CD4-positive, alpha-beta T cell treated with Interleukin-6 at 100 ng/mL for 8 hours (primary cell): ENCODE data around the gene OR8B4.
"Not testable (repeated sequence)": the region's sequence is repeated elsewhere in the genome, so short reads cannot be mapped to it uniquely, and the experiment has no call there.

Experiments
- DNase-seq: peaks from one replicate; pipeline ENCODE4 v3.0.0-alpha.2; 2020; ENCODE audit warnings: mixed read lengths, low spot score

Gene OR8B4

GRCh38 chr11:124424384-124424921 lies at the start of gene OR8B4:
OR8B4 (minus strand) TSS chr11:124424871; CDS start chr11:124424871, 0 bp downstream.
- DNase-seq, result no peak

GRCh38 chr11:124474079-124474478 lies 49.4 kb upstream of the OR8B4 start:
- no peak for DNase-seq

GRCh38 chr11:124473476-124473875 lies 48.8 kb upstream of the OR8B4 start:
- DNase-seq, result no peak

GRCh38 chr11:124470561-124471227 lies 46.0 kb upstream of the OR8B4 start:
- no peak for DNase-seq

- no peak for DNase-seq
Measured at GRCh38 chr11:124467381-124467927, 42.8 kb upstream of the OR8B4 start.

GRCh38 chr11:124465368-124465767 lies 40.7 kb upstream of the OR8B4 start:
- DNase-seq, result no peak

- DNase-seq, result no peak
Measured at GRCh38 chr11:124463990-124464389, 39.3 kb upstream of the OR8B4 start.

GRCh38 chr11:124463324-124463723 lies 38.7 kb upstream of the OR8B4 start:
- no peak for DNase-seq

GRCh38 chr11:124460459-124460858 lies 35.8 kb upstream of the OR8B4 start:
- DNase-seq, result no peak

GRCh38 chr11:124459379-124459778 lies 34.7 kb upstream of the OR8B4 start:
- DNase-seq, result not testable (repeated sequence)

GRCh38 chr11:124454552-124454951 lies 29.9 kb upstream of the OR8B4 start:
- DNase-seq, result no peak

- no peak for DNase-seq
Measured at GRCh38 chr11:124446916-124447315, 22.2 kb upstream of the OR8B4 start.

GRCh38 chr11:124445646-124446150 lies 21.0 kb upstream of the OR8B4 start, which contains the start of gene OR8B8:
OR8B8 (minus strand) TSS chr11:124445696; CDS start chr11:124441085, 4,611 bp downstream.
- no peak for DNase-seq

- no peak for DNase-seq
Measured at GRCh38 chr11:124442847-124443246, 18.2 kb upstream of the OR8B4 start.

GRCh38 chr11:124442442-124442841 lies 17.8 kb upstream of the OR8B4 start:
- no peak for DNase-seq

GRCh38 chr11:124441519-124441918 lies 16.8 kb upstream of the OR8B4 start:
- no peak for DNase-seq

GRCh38 chr11:124441081-124441480 lies 16.4 kb upstream of the OR8B4 start:
- DNase-seq, result no peak

GRCh38 chr11:124440608-124441007 lies 15.9 kb upstream of the OR8B4 start:
- DNase-seq, result no peak

GRCh38 chr11:124434699-124435098 lies 10.0 kb upstream of the OR8B4 start:
- DNase-seq, result no peak

- DNase-seq, result no peak
Measured at GRCh38 chr11:124429599-124429998, 4.9 kb upstream of the OR8B4 start.

GRCh38 chr11:124421043-124421442 lies 3.6 kb downstream of the OR8B4 start:
- no peak for DNase-seq

GRCh38 chr11:124415356-124415923 lies 9.2 kb downstream of the OR8B4 start:
- no peak for DNase-seq

GRCh38 chr11:124409906-124410305 lies 14.8 kb downstream of the OR8B4 start:
- DNase-seq, result no peak
